WTC11 (cell line): Measurements from ENCODE around the gene ZBTB20. TPM values are rescaled to one million over a fixed set of nuclear protein-coding genes. Genes with fewer than 3 reads are reported as not detected.
A peak's percentile ranks its signal among the peaks of the same experiment; 100 is the strongest.

ENCODE experiments used
- ATAC-seq: fragments of 200-7000 bp; cut with Tn5 transposase; 2 replicates; pipeline ENCODE4 v1.10.0; 2021; ENCODE audit warnings: mild to moderate bottlenecking, moderate library complexity
- CTCF ChIA-PET: fragments of 300-600 bp; sonication (Branson Sonifier 250); formaldehyde crosslinking; loops from one replicate; lab custom pipeline; 2021; ENCODE audit warnings: antibody characterized with exemption; lab: Charles Lee
- POLR2A ChIA-PET: fragments of 350-600 bp; sonication (Branson Sonifier 250); formaldehyde crosslinking; loops from one replicate; lab custom pipeline; 2021; ENCODE audit warnings: antibody characterized with exemption; lab: Charles Lee
- DNase-seq: peaks from one replicate; pipeline ENCODE4 v3.0.0; 2021; ENCODE audit warnings: low spot score
- H3K27ac Mint-ChIP-seq: 2 replicates; pipeline ENCODE4 v1.8.0; 2021; ENCODE audit warnings: mixed read lengths
- H3K27me3 Mint-ChIP-seq: 2 replicates; pipeline ENCODE4 v1.8.0; 2021; ENCODE audit warnings: low read depth, mild to moderate bottlenecking, moderate library complexity, mixed read lengths
- H3K36me3 Mint-ChIP-seq: 2 replicates; pipeline ENCODE4 v1.8.0; 2021; ENCODE audit warnings: mixed read lengths
- H3K4me1 Mint-ChIP-seq: 2 replicates; pipeline ENCODE4 v1.8.0; 2022; ENCODE audit warnings: mixed read lengths
- H3K4me3 Mint-ChIP-seq: 2 replicates; pipeline ENCODE4 v1.8.0; 2021; ENCODE audit warnings: mild to moderate bottlenecking, moderate library complexity, mixed read lengths
- H3K9me3 Mint-ChIP-seq: 2 replicates; pipeline ENCODE4 v1.8.0; 2021; ENCODE audit warnings: mixed read lengths
- AFF4 ChIP-seq: sonication (generic); formaldehyde crosslinking; IDR thresholded peaks from 2 replicates; pipeline ENCODE4 v1.8.1; 2023; ENCODE audit warnings: mild to moderate bottlenecking, missing genetic modification reagents, borderline replicate concordance
- ATF3 ChIP-seq: sonication (generic); formaldehyde crosslinking; conservative IDR thresholded peaks from 2 replicates; pipeline ENCODE4 v1.8.1; 2022; ENCODE audit warnings: mild to moderate bottlenecking, missing genetic modification reagents
- CDX4 ChIP-seq: fragments of 250-450 bp; sonication (Bioruptor Pico); IDR thresholded peaks from 2 replicates; pipeline ENCODE4 v1.9.0; 2021; ENCODE audit warnings: moderate library complexity, mild to moderate bottlenecking, inconsistent platforms, borderline replicate concordance
- CREM ChIP-seq: sonication (generic); formaldehyde crosslinking; IDR thresholded peaks from 2 replicates; pipeline ENCODE4 v1.8.1; 2022; ENCODE audit warnings: mild to moderate bottlenecking, missing genetic modification reagents, moderate library complexity
- EMX1 ChIP-seq: fragments of 250-450 bp; sonication (Bioruptor Pico); IDR thresholded peaks from 2 replicates; pipeline ENCODE4 v1.8.0; 2021; ENCODE audit warnings: mild to moderate bottlenecking
- ESRRA ChIP-seq: sonication (generic); formaldehyde crosslinking; IDR thresholded peaks from 2 replicates; pipeline ENCODE4 v1.8.1; 2022; ENCODE audit warnings: mild to moderate bottlenecking, missing genetic modification reagents, borderline replicate concordance
- ETV6 ChIP-seq: sonication (generic); formaldehyde crosslinking; IDR thresholded peaks from 2 replicates; pipeline ENCODE4 v1.8.1; 2022; ENCODE audit warnings: mild to moderate bottlenecking, missing genetic modification reagents
- FOXJ3 ChIP-seq: sonication (generic); formaldehyde crosslinking; IDR thresholded peaks from 2 replicates; pipeline ENCODE4 v1.9.0; 2021; ENCODE audit warnings: missing genetic modification reagents, mild to moderate bottlenecking, borderline replicate concordance
- FOXK1 ChIP-seq: sonication (generic); formaldehyde crosslinking; IDR thresholded peaks from 2 replicates; pipeline ENCODE4 v1.8.0; 2022; ENCODE audit warnings: mild to moderate bottlenecking, moderate library complexity, missing genetic modification reagents
- KAT7 ChIP-seq: sonication (generic); formaldehyde crosslinking; IDR thresholded peaks from 2 replicates; pipeline ENCODE4 v1.8.1; 2023; ENCODE audit warnings: missing genetic modification reagents, mild to moderate bottlenecking, borderline replicate concordance
- MYBL2 ChIP-seq: sonication (generic); formaldehyde crosslinking; IDR thresholded peaks from 2 replicates; pipeline ENCODE4 v1.8.1; 2023; ENCODE audit warnings: mild to moderate bottlenecking, moderate library complexity, missing genetic modification reagents
- NFATC4 ChIP-seq: fragments of 250-450 bp; sonication (Bioruptor Pico); IDR thresholded peaks from 2 replicates; pipeline ENCODE4 v1.9.0; 2021; ENCODE audit warnings: mild to moderate bottlenecking
- NFYB ChIP-seq: sonication (generic); formaldehyde crosslinking; conservative IDR thresholded peaks from 2 replicates; pipeline ENCODE4 v1.8.0; 2022; ENCODE audit warnings: low read depth, missing genetic modification reagents
- PREB ChIP-seq: sonication (generic); formaldehyde crosslinking; IDR thresholded peaks from 2 replicates; pipeline ENCODE4 v1.8.1; 2022; ENCODE audit warnings: mild to moderate bottlenecking, missing genetic modification reagents, moderate library complexity, borderline replicate concordance
- RELA ChIP-seq: sonication (generic); formaldehyde crosslinking; IDR thresholded peaks from 2 replicates; pipeline ENCODE4 v1.8.1; 2022; ENCODE audit warnings: missing genetic modification reagents, mild to moderate bottlenecking, borderline replicate concordance
- SMAD3 ChIP-seq: sonication (generic); formaldehyde crosslinking; IDR thresholded peaks from 2 replicates; pipeline ENCODE4 v1.8.0; 2022; ENCODE audit warnings: missing genetic modification reagents, mild to moderate bottlenecking, borderline replicate concordance
- SOX15 ChIP-seq: fragments of 250-450 bp; sonication (Bioruptor Pico); IDR thresholded peaks from 2 replicates; pipeline ENCODE4 v1.9.0; 2021; ENCODE audit warnings: mild to moderate bottlenecking
- STAT6 ChIP-seq: sonication (generic); formaldehyde crosslinking; conservative IDR thresholded peaks from 2 replicates; pipeline ENCODE4 v1.8.1; 2023; ENCODE audit warnings: mild to moderate bottlenecking, low read depth, missing genetic modification reagents, moderate library complexity
- TEAD4 ChIP-seq: sonication (generic); formaldehyde crosslinking; IDR thresholded peaks from 2 replicates; pipeline ENCODE4 v1.8.0; 2022; ENCODE audit warnings: mild to moderate bottlenecking, missing genetic modification reagents
- ZNF263 ChIP-seq: sonication (generic); formaldehyde crosslinking; IDR thresholded peaks from 2 replicates; pipeline ENCODE4 v1.8.1; 2022; ENCODE audit warnings: low read depth, mild to moderate bottlenecking, moderate library complexity, missing genetic modification reagents
- ZNF317 ChIP-seq: sonication (generic); formaldehyde crosslinking; IDR thresholded peaks from 2 replicates; pipeline ENCODE4 v1.8.1; 2023; ENCODE audit warnings: low read depth, mild to moderate bottlenecking, moderate library complexity, missing genetic modification reagents, borderline replicate concordance
- total RNA-seq: library from RNA; stranded (reverse); gene quantifications from 3 replicates; pipeline ENCODE4 v1.2.3, GENCODE V29; 2021

Gene ZBTB20
- total RNA-seq, 1 experiment from 2014 or later: 1.5 TPM

- TF ChIP-seq STAT6 (CRISPR knock-in tag) (no peak), CDX4 (CRISPR knock-in tag) (no peak), MYBL2 (CRISPR knock-in tag) (no peak), KAT7 (CRISPR knock-in tag) (no peak), ESRRA (CRISPR knock-in tag) (no peak)
- TF ChIP-seq, all 79 proteins: peak for 0
These were observed 697.0 kb downstream of the ZBTB20 start (continued) for GRCh38 chr3:114450008-114450596.

GRCh38 chr3:114449271-114450007 lies 697.6 kb downstream of the ZBTB20 start:
- H3K36me3 Mint-ChIP-seq: no peaks in the 10 kb centered on the region
- TF ChIP-seq ZNF317 (CRISPR knock-in tag) (no peak), TEAD4 (CRISPR knock-in tag) (no peak), CDX4 (CRISPR knock-in tag) (no peak), ZNF263 (CRISPR knock-in tag) (no peak), PREB (CRISPR knock-in tag) (no peak)
- ChIA-PET POLR2A (interaction anchor here (0.6 kb wide), 1 partner anchor 324 kb away, joined by 3 read pairs; no protein-coding TSS in a partner anchor), CTCF (interaction anchor here (0.6 kb wide), 1 partner anchor 255 kb away, joined by 3 read pairs; no protein-coding TSS in a partner anchor)
- H3K9me3 Mint-ChIP-seq: no peaks in the 10 kb centered on the region
- no peaks in the 10 kb centered on the region for H3K27me3 Mint-ChIP-seq
- DNase-seq (no peak), ATAC-seq (no peak)
- H3K4me1 Mint-ChIP-seq: peaks cover 28% of the 10 kb centered on the region
- H3K27ac Mint-ChIP-seq: peak overlapping the region; percentile 0; the same call in 1 of the 2 replicates
- H3K4me3 Mint-ChIP-seq: no peak overlapping the region

GRCh38 chr3:114447950-114448479 lies 699.1 kb downstream of the ZBTB20 start:
- POLR2A ChIA-PET: interaction anchor here (0.5 kb wide), 1 partner anchor 443 kb away, joined by 3 read pairs; no protein-coding TSS in a partner anchor
- no peak for TF ChIP-seq FOXJ3 (CRISPR knock-in tag)
- no peak for TF ChIP-seq NFYB
- TF ChIP-seq ATF3 (CRISPR knock-in tag): no peak
- TF ChIP-seq ESRRA (CRISPR knock-in tag): no peak
- no peak for TF ChIP-seq NFATC4 (CRISPR knock-in tag)
- no peak for TF ChIP-seq CREM (CRISPR knock-in tag)
- TF ChIP-seq SMAD3 (CRISPR knock-in tag): no peak
- no peak for TF ChIP-seq KAT7 (CRISPR knock-in tag)
- no peak for TF ChIP-seq SOX15
- no peak for TF ChIP-seq ETV6 (CRISPR knock-in tag)
- TF ChIP-seq EMX1 (CRISPR knock-in tag): no peak
- no peak for TF ChIP-seq AFF4 (CRISPR knock-in tag)
- TF ChIP-seq RELA (CRISPR knock-in tag): no peak
- TF ChIP-seq FOXK1 (CRISPR knock-in tag): no peak

More at GRCh38 chr3:114447950-114448479, 699.1 kb downstream of the ZBTB20 start:
- CTCF ChIA-PET: interaction anchor here (0.8 to 1.7 kb wide), 6 partner anchors 10 to 157 kb away, joined by 3 to 10 read pairs (median 4); no protein-coding TSS in a partner anchor
- Mint-ChIP-seq H3K4me1 (peaks cover 28% of the 10 kb centered on the region), H3K36me3 (no peaks in the 10 kb centered on the region), H3K27ac (no peak overlapping the region), H3K9me3 (no peaks in the 10 kb centered on the region), H3K27me3 (no peaks in the 10 kb centered on the region), H3K4me3 (no peak overlapping the region)
- ATAC-seq: no peak
- no peak for DNase-seq
